ENCODE measurements around the gene SSTR4. TPM values are rescaled to one million over a fixed set of nuclear protein-coding genes. Genes with fewer than 3 reads are reported as not detected.

The SSTR4 gene
- polyA plus RNA-seq, 3 donors = 0.11 TPM; not detected in 1

DNA sequence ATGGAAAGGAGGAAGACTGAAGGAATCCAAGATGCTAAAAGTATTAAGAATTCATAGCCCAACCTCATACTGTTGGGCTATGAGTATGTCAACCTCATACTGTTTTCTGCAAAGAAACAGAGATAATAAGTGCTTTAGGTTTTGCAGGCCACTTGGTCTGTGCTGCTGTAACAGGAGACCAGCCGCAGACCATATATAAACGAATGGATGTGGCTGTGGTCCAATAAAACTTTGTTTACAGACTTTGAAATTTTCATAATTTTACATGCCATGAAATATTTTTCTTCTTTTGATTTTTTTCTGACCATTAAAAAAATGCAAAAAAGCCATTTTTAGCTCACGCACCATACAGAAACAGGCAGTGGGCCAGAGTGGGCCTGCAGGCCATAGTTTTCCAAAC lies 28.1 kb downstream of the SSTR4 start:
- no peak for DNase-seq (ENCODE audit: low read depth in 3 of 3, low spot score in 2 of 3)

DNA sequence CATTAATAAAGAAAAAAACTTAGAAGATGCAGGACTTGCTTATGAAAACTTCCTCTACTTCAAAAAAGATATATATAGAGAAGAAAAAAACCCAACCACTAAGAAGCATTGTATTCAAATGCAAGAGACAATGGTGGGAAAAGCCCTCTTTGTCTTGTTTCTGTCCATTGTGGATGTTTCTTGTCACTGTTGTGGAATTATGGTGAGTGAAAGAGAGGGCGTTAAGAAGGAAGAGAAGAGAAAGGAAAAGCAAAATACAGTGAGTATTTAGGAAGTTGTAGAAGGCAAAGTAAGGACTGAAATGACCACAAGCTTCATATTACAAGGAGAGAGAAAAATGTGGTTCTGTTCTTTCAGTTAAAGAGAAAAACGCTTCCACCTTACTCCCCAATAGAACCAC lies 28.5 kb downstream of the SSTR4 start:
- DNase-seq (ENCODE audit: low read depth in 3 of 3, low spot score in 2 of 3) = no peak

DNA sequence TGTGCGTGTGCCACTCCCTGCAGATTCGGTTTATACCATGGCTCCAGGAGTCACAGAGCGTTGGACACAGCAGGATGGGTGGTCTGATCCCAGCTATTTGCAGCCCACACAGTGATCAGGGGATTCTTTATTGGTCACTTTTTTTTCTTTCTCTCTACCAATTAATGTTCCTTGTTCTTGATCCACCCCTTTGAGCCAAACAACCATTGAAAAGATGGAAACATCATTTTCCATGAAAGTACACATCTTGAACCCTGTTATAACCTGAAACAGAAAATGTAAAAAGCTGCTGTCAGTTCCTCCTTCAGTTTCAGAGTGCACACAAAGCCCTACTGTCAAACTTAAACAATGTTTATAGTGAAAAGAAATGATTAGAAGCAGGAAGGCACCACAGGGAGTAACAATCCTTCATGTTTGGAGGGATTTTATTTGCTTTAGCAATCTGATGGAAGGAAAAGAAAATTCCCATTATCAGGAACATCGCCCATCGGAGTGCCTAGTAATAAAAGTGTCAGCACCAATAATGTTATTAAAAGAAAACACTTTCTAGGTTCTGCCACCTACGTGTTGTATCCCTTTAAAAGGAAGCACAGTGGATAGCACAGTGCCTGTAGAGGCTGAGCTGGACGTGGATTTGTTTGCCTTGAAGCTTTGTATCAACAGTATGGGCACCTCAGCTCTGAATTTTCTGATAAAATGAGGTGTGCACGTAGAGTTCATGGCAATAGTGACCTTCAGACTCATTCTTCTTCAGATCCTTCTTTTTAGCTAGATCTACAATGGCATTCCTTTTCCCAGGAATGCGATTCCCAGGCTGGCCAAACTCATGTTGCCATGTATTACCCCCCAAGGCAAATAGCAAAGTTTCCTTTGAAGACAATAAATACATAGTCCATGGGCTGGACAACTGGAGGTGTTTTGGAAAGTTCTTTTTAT lies 30.4 kb downstream of the SSTR4 start:
- no peak for DNase-seq (ENCODE audit: low read depth in 3 of 3, low spot score in 2 of 3)

DNA sequence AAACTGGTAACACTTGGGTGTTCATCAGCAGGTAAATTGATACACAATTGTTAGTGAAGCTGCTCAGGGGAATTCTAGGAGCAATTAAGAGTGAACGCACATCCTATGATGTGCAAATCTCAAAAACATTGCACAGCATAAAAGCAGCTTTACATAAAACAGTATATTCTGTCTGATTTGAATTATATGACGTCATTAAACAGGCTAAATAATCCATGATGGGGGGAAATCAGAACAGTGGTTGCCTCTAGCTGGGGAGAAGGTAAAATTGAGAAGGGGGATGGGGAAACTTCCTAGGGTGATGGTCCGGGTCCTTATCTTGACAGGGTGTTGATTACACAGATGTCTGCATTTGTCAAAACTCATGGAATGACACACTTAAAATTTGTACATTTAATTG lies 31.7 kb downstream of the SSTR4 start:
- no peak for DNase-seq (ENCODE audit: low read depth in 3 of 3, low spot score in 2 of 3)

DNA sequence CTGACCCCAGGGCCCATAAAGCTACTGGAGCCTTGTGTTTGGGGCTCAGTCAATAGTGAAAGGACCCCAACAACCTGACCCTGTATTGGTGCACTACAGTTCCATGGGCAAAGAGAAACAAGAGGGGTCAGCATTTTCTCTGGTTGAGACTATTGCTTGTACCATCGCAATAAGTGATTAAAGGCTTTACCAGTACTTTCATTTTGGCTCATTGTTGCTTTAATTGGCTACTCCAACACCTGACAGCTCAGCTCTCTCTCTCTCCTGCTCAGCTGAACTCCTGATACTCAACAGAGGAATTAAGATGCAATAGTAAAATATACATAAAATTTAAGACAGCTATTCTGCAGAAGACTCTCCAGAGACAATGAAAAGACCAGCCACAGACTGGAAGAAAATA lies 33.2 kb downstream of the SSTR4 start:
- DNase-seq (ENCODE audit: low read depth in 3 of 3, low spot score in 2 of 3) = no peak

DNA sequence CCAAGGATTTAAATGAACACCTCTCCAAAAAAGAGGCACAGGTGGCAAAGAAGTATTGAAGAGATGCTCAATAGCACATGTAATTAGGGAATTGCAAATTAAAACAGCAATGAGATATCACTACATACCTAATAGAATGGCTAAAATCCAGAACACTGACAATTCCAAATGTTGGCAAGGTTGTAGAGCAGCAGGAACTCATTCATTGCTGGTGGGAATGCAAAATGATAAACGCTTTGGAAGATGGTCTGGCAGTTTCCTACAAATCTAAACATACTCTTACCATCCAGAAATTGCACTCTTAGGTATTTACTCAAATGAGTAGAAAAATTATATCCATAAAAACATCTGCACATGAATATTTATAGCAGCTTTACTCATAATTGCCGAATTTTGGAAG lies 34.0 kb downstream of the SSTR4 start:
- no peak for DNase-seq (ENCODE audit: low read depth in 3 of 3, low spot score in 2 of 3)

DNA sequence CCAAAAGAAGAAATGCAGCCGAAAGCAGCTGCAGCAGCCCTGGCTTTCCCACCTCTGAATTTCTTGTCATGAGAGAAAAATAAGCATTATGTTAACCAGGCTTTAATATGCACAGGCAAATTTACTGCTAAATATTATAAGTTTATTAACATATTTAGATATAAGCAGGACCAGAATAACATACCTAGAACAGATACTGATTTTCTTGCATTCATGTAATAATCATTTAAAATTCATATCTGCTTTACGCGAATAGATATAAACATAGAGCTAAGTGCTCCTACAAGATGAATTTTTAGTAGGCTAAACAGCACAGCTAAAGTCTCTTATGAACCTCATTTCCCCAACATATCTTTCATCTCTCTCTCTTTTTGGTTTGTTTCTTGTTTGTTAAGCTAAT lies 36.3 kb downstream of the SSTR4 start:
- no peak for DNase-seq (ENCODE audit: low read depth in 3 of 3, low spot score in 2 of 3)

DNA sequence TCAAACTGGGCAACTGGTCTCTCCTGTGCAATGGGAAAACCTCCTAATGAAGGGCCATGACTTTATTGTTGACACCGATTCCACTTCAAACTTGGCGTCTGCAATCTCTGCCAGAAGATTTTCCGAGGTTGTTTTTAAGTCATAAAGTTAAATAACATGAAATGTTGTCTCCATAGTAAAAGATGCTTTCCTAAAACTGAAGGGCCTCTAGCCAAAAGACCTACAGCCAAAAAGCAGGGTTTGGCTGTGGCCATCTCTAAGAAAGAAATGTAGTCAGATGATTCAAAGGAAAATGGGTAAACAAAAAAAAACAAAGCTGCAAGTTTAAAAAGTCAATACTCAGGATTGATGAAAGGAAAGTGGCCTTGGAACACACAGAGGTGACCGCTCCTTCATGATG lies 36.9 kb downstream of the SSTR4 start:
- no peak for DNase-seq (ENCODE audit: low read depth in 3 of 3, low spot score in 2 of 3)

DNA sequence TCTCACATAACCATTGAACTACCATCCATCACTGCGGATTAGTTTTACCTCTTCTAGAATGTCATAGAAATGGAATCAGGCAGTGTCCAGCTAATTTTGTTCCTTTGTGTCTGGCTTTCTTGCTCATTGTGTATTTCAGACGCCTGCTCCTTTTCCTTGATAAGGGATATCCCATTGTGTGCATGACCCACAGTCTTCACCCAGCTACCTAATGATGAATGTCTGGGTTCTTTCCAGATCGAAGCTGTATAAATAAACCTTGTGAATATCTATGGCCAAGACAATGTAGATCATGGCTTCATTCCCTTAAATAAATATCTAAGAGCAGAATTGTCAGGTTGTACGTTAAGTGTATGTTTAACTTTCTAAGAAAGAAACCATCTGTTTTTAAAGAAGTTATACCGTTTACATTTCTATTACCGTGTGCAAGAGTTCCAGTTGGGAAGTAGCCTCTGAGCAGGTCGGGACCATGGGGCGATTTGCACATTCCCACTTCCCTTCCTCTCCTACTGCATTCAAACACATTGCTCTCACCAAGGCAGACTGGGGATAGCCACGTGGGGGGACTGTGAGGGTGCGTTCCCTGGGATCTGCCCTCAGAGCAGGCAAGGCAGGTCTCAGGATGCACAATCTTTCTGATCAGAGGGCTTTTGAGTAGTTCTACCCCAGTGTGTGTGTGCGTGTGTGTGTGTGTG lies 37.9 kb downstream of the SSTR4 start:
- DNase-seq (ENCODE audit: low read depth in 3 of 3, low spot score in 2 of 3) = no peak

DNA sequence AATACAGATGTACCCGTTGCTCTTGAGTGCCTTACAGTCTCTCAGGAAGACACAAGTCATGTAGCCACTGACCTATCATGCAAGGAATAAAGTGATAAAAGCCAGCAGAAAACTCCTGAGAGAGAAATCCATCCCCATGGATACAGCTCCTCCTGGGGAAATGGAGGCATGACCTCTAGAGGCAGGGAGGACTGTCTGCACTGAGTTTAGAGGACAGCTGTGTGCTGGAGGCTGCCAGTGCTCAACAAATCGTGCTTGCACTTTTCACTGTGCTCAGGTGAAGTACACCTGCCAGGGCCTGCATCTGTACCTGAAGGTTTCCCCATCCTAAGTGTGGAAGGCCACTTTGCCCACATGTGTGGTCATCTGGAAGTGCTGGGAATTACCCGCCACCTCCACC lies 38.9 kb downstream of the SSTR4 start:
- DNase-seq (ENCODE audit: low read depth in 3 of 3, low spot score in 2 of 3) = no peak

DNA sequence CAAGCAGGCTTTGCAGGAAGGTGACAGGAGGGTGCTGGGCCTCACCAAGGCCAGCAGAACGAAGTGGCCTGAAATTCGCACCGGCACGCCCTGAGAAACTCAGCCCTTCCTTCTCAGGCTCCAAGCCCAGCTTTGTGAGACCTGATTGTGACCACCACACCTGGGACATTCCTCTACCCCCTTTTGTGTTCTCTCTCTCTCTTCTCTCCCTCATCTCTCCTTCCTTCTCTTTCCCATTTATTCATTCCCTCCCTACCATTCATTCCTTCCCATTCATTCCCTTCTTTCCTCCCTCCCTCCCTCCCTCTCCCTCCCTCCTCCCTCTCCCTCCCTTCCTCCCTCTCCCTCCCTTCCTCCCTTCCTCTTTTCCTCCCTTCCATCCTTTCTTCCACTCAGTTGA lies 42.2 kb downstream of the SSTR4 start:
- no peak for DNase-seq (ENCODE audit: low read depth in 3 of 3, low spot score in 2 of 3)

DNA sequence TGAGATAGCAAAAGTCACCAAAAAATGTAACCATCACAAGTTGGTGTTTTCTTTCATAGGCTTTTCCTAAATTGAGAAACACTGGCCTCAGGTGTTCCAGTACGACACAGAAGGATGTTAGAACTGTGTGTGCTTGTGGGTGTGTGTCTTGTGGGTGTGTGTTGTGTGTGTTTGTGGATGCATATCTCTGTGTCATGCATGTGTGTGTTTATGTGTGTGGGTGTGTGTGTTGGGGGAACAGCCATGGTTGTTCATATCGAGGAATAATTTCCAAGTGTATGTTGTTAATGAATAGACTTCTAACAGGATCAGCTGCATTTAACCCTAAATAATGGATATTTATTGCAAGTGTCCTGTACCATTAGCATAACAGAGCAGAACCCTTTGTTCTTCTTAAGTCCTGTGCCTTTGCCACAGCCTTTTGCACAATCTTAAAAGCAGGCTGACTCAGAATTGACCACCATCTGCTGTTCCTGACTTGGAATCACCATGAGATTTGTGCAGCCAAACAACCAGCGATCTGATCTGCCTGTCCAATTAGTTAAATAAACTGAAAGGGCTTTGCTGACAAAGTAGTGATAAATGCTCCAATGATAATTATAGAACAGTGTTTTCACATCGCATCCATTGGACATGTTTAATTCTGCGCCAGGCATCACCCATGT lies 43.4 kb downstream of the SSTR4 start:
- no peak for DNase-seq (ENCODE audit: low read depth in 3 of 3, low spot score in 2 of 3)

DNA sequence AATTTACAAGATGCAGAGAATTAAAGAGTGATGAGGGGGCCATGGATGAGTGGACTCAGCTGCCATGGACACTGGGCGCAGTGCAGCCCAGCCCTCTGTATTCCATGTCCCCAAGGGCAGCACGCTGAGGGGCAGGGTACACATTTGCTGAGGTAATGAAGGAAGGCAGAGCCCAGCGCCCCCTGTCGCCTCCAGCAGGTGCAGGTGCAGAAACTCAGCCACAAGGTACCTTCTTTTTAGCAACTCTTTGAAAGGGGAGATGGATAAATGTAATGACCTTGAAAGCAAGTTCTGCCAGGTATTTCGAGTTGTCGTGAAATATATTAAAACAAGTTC lies 43.9 kb downstream of the SSTR4 start:
- DNase-seq (ENCODE audit: low read depth in 3 of 3, low spot score in 2 of 3) = no peak

DNA sequence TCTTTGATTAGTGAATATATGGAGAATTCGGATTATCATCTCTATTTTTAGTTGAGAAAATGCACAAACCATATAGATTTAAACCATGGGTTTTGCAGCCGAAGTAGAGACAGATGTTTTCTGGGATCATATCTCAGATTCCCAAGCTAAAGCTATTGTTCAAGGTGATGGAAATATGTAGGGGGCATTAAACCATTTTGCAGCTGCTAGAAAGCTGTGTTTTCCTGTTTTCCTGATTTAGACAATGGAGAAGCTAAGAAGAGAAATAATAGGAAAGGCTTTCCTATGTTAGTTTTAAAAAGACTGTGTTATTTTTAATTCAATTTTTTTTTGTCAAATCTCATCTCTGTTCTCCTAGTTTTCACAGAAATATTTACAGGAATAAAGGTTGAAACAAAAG lies 44.8 kb downstream of the SSTR4 start:
- no peak for DNase-seq (ENCODE audit: low read depth in 3 of 3, low spot score in 2 of 3)

DNA sequence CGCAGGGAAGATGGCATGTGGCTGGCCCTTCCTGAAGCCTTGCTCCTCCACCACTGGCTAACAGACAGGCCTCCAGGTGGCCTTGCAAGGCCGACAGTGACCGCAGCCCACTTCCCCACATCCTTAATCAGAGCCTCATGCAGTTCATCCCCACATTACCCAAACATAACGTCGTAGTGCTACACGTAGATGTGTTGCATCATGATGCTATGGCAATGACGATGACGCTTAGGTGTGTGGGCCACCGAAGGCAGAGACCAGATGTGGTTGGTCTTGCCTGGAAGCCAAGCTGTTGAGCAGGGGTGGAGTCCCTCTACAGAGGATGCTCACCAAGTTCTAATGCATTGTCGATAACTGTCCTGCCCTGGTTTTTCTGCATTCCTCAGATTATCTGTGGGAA lies 45.4 kb downstream of the SSTR4 start:
- no peak for DNase-seq (ENCODE audit: low read depth in 3 of 3, low spot score in 2 of 3)

DNA sequence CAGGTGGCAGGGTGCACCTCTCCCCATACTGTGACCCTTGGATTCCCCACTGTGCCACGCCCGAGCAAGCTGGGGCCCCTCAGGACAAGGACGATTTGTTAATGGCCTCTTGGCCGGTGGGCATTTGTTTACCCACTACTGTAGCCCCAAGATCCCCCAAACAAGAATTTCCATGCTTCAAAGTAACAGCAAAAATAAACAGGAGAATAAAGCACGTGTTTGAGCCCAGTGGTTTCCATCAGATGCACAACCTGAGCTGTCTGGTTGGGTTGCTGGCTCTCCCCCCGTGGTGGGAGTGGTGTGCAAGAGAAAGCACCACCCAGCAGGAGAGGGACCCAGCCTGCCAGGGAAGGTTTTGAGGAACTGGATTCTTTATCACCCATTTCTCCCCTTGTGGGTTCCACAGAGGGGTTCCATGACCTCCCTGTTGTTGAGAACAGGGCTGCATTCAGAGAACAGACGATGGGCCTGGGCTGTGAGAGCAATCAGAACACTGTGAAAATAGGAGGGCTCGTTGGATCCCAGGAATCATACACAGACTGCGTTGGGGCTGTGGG lies 46.2 kb downstream of the SSTR4 start:
- DNase-seq (ENCODE audit: low read depth in 3 of 3, low spot score in 2 of 3) = no peak

DNA sequence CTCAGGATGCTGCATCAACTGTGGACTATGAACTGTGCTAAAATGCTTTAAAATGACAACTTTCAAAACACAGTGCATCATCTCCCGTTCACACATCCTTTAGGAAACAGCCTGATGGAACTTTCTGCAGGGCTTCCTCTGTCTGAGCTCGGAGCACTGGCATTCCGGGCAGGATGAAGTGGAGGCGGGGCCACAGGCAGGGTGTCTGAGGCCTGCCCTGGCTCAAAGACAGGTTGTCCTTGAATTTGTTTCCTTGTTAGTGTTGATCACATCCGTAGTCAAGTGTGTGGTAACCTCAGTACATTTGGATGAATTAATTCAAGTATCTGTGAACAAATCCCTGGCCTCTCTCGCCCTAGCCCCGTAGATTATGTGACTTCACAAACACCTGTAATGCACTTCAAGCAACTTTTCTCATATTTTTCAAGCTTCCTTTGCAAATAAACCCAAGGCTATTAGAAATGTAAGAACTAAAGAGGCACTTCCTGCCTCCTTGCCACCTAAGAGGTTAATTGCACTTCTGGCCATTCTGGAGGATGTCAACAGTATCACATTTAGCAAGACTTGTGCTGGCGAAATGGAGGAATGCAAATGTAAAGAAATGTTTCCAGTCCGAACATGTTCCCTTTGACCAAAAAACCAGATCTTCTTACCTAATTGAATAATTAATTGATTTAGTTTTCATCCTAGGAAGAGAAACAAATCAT lies 47.9 kb downstream of the SSTR4 start:
- DNase-seq (ENCODE audit: low read depth in 3 of 3, low spot score in 2 of 3) = no peak

DNA sequence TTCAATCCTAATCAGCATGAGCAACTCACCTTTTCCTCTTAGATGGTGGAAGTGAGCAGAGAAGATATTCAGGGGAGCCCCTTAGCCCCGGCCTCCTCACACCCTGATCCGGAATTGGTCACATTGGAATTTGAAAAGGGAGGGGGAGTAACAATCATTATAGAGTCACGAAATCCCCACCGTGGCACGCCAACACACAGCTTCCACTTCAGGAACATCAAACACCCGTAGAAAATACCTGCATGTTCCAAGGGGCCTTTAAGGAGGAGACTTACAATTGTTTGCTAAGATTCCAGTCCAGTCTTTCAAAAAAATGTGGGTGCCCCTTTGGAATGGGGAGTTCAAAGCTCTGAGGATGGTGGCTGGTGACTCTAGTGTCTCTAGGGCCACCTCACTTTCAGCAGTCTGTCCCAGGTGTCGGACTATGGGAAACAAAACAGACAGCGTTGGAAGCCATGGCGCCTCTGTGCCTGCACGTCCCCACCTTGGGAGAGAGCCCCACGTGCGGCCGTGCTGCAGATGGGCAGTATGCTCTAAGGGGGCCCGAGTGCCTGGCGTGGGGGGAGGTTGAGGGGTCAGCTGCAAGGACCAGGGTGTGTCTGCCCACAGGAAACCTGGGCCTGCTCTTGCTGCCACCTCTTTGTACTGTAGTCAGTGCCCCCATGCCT lies 48.6 kb downstream of the SSTR4 start:
- DNase-seq (ENCODE audit: low read depth in 3 of 3, low spot score in 2 of 3) = no peak

DNA sequence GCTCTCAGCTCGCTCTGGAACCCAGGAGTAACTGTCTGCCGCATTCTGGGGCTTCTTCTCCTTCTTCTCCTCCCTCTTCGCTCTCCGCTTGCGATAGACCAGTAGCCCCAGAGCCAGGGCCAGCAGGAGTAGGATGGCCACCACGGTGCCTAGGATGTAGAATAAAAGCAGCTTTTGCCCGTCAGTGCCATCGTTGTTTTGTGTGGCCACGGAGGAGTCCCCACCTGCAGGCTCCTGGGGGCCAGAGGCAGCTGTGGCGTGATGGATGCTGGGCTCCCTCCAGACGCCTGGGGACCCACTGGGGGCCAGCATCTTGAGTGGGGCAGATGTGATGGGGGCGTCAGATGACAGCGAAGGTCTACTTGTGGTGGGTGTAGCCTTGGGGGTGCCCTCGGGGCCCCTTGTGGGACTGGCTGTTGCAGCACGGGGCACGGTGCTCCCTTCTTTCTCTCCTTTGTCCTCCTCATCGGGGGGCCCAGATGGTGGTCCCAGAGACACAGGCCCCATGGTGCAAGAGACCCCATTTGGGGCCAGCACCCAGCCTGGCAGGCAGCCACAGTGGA lies 49.3 kb downstream of the SSTR4 start:
- DNase-seq (ENCODE audit: low read depth in 3 of 3, low spot score in 2 of 3) = no peak

DNA sequence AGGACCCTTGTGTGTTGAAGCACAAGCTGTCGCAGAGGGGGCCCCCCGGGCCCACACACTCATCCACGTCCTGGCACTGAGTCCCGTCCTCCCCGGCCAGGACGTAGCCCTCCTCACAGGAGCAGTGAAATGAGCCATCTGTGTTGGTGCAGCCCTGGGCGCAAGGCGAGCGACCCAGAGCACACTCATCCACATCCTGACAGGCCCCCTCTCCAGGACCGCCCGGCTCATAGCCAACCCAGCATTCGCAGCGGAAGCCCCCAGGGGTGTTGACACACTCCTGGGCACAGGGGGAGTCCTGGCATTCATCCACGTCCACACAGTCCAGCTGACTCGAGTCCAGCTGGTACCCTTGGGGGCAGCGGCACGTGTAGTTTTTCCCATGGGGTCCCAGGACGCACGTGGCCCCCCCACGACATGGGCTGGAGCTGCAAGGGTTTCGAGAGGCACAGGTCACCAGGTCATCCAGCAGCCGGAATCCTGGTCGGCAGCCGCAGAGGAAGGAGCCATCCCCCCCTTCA lies 49.8 kb downstream of the SSTR4 start:
- no peak for DNase-seq (ENCODE audit: low read depth in 3 of 3, low spot score in 2 of 3)

Data from right renal cortex interstitium (tissue), 3 donors.